GF-D8 (cell line): ENCODE measurements around the gene CTRL.
A peak's percentile ranks its signal among the peaks of the same experiment; 100 is the strongest.
"Not testable (repeated sequence)": the region's sequence is repeated elsewhere in the genome, so short reads cannot be mapped to it uniquely, and the experiment has no call there.

Source experiments
- DNase-seq: peaks from one replicate; lab custom pipeline; 2025; lab: John Stamatoyannopoulos, UW

CTRL gene

DNA sequence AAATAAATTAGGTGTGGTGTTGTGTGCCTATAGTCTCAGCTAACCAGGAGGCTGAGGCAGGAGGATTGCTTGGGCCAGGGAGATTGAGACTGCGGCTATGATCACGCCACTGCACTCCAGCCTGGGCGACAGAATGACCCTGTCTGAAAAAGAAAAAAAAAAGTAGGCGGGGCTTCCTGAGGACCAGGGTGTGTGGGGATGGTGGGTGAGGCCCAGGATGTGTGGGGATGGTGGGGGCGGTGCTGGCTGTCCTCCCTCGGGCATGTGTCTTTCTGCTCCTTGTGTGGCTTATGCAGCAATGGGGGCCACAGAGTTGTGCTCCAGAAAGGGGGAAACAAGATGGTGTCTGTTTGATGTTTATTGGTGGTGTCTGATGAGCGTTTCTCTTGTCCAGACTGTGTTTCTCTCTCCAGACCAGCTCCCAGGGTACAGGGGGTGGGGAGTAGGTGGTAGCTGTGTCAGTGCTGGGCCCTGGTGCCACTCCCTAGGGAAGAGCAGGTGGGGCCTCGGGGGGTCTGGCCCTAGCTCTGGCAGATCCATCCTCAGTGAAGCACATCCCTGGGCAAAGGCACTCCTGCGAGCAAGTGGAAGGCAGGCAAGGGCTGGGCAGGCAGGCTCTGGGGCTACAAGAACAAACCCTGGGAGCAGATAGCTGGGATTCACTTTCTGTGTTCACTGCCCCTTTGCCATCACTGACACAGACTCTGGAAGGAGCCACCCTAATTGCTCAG is 10.0 kb upstream of the CTRL start:
- no peak for DNase-seq

GRCh38 chr16:67940446-67941089 is 8.9 kb upstream of the CTRL start:
- no peak for DNase-seq

- DNase-seq: peak; percentile 6
Observed at GRCh38 chr16:67939507-67940445, 8.1 kb upstream of the CTRL start.

GRCh38 chr16:67937713-67938112 is 6.1 kb upstream of the CTRL start:
- DNase-seq: not testable (repeated sequence)

DNA sequence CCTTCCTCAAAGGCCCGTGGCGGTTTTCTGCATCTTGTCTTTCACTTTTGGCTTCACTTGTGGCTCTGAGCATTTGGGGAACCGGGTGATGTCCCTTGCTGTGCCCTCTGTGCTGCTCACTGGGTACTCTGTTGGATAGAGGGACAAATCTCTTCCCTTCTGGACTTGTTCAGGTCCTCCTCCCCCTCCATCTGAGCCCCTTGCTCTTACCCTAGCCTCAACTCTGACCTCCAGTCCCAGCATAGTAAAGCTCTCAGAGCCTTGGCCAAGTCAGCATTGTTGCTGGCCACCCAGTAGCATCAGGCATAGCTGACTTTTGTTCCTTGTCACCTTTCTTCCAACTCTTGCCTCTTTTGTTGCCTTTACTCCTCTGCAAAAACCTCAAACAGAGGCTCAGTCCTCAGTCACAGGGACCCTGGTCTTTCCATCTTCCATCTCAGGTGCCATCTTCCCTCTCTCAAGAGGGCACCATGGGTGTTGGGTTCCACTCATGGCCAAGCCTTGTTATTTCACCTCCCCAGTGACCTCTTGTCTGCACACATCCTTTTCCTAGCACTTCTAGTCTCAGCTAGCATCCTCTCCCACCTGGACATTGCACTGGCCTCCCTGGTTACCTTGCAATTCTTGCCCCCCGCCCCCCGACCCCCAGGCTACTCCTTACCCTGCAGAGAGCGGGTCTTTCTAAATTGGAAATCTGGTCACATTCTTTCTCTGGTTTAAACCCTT is 5.4 kb upstream of the CTRL start:
- peak; percentile 62 for DNase-seq

DNA sequence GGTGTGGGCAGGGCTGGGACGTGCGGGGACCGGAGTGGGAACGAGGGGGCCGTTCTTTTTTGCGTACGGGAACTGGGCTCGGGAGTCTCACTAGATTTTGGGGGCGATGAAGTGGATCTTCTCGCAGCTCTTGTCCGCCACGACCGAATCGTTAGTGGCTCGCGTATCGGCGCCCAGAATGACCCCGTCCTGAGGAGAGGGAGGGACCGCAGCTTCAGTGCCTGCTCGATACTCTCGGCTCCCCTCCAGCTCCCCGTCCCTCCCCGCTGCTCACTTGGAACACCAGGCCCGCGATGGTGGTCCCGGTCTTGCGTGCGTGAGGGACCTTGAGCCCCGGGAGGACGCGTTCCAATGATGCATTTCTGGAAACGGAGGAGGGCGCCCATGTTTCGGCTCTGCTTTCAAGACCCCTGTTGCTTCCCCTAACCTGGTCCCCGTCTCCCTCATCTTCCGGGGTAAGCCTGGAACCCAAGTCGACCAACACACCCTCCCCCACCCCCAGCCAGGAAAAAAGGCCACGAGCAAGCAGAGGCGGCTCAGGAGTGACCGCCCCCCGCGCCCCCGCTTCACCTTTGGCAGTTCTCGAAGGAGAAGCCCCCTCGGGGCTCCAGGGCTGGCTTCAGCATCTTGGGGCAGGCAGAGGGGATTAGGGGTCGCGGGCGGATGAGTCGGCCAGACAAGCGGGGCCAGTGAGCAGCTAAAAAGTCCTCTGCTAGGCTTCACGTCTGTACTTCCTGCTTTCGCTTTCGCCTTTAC is 4.6 kb upstream of the CTRL start, which contains the start of gene PSMB10:
Gene PSMB10, minus strand, starts transcription at position 727 of the 756 bp plus-strand sequence. Its CDS starts 101 bp downstream, at position 626.
- peak; percentile 23 for DNase-seq

GRCh38 chr16:67935402-67936123 is 3.9 kb upstream of the CTRL start:
- peak; percentile 73 for DNase-seq

GRCh38 chr16:67935101-67935401 is 3.4 kb upstream of the CTRL start:
- DNase-seq: no peak

DNA sequence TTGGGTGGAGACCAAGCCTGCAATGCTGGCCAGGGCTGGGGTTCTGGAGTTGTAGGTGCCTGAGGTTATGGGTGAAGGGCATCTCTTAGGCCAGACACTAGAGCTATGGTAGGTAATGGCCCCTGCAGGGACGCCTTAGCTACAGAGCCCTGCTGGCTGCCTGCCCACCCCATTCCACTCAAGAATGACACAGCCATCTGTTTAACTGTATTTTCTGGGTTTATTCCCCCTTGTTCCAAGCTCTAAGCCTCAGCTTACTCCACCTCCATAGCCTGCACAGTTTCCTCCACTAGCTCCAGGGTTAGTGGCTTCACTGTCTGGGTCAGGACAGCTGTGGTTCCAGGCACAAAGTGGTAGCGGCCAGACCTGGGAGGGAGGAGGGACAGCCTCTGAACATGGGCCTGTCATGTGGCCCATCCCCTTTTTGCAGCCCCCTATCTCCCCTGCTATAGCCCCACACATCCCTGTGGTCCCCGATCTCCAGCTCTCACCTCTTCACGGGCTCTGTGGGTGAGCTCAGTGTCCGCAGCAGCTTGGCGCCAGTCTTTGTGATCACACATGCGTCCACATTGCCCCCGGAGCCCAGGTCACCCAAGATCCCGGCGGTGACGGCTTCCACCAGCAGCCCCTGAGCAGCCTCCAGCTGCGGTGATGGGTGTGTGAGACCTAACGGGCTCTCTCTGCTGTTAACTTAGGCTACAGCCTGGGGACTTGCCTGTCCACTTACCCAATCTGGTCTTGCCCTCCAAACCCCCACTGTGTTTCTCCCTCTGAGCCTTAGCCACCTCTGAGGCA is 2.8 kb upstream of the CTRL start:
- no peak for DNase-seq

GRCh38 chr16:67933805-67934204 is 2.1 kb upstream of the CTRL start:
- DNase-seq: no peak

DNA sequence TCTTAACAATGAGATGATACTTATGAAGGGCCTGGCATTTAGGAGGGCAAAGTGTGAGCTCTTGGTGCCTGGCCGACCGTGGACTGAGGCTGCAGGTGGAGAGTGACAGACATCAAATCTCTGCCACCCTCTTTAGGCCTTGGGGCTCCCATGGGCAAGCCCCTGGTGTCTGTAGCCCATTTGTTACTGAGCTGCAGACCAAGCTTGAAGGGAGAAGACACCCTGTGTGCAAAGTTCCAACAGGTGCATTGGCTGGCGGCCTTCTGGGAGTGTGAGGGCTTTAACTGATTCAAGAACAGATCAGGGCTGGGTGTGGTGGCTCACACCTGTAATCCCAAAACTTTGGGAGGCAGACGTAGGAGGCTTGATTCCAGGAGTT is 789 bp upstream of the CTRL start:
- DNase-seq: no peak

GRCh38 chr16:67930678-67931211 is 917 bp downstream of the CTRL start:
- DNase-seq: no peak

DNA sequence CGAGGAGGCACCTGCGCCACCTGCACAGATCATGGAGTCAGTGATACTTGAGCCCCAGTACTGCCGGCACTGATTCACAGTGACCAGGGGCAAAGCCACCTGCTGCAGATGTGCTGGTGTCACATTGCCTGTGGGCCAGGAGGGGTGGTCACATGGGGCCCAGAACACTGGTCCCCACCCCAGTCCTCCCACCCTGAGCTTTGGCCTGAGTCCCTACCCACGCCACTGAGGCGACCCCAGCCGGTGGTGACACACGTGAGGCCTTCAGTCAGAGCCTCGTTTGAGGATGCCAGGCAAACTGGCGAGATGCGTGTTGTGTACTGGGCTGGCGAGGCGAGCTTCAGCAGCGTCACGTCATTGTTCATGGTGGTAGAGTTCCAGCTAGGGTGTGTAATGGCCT is 1.5 kb downstream of the CTRL start:
- no peak for DNase-seq

- DNase-seq: peak; percentile 25
Observed at GRCh38 chr16:67928561-67929364, 2.9 kb downstream of the CTRL start.

- no peak for DNase-seq
Observed at GRCh38 chr16:67928147-67928546, 3.5 kb downstream of the CTRL start.

DNA sequence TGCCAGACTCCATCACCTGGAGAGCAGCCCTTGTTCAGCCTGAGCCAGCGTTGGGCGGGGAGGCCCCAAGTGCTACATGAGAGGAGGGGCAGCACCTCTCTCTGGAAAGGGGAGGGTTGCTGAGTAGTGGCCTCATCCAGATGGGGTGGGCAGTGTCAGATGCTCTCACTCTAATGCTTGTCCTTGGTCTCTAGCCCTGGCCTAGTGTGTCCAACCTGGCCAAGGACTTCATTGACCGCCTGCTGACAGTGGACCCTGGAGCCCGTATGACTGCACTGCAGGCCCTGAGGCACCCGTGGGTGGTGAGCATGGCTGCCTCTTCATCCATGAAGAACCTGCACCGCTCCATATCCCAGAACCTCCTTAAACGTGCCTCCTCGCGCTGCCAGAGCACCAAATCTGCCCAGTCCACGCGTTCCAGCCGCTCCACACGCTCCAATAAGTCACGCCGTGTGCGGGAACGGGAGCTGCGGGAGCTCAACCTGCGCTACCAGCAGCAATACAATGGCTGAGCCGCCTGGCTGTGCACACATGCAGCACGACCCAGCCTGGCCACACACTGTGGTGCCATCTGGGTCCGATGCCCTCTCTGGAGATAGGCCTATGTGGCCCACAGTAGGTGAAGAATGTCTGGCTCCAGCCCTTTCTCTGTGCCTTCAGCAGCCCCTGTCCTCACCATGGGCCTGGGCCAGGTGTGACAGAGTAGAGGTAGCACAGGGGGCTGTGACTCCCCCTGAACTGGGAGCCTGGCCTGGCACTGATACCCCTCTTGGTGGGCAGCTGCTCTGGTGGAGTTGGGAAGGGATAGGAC is 4.3 kb downstream of the CTRL start:
- DNase-seq: no peak

DNA sequence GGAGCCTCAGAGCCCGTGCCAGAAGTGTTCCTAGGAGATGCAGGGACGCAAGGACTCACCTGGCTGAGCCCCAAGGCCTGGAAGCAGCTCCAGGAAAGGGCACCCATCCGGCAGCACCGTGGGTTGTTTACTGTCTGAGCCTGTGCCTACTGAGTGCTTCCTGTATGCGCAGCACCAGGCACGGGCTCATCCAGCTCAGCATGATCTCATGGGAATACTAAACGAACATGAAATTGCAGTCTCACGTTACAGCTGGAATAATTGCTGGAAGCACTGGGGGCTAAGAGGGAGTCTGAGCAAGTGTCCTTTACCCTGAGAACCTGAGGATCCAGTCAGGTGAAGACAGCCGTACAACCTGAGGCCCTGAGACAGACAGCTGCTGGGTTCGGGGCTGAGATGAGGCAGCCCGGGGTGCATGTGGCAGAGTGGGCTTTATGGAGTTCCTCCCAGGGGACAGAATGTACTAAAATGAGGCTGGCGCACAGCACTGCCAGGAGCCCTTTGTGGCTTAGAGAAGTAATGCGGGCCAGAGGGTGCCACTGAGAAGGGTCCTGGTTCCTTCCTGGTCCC is 5.4 kb downstream of the CTRL start:
- DNase-seq: no peak
